ENCODE data around the gene C1QTNF12.

GRCh38 chr1:1238702-1239178, 7.8 kb downstream of the C1QTNF12 start:
- TF ChIP-seq CTCF (IDR thresholded peaks at IDR 0.05; ENCODE audit: low read length) = no peak
- no peak for TF ChIP-seq EZH2 (IDR thresholded peaks at IDR 0.05; ENCODE audit: borderline replicate concordance, low read length)

Measured in OCI-LY1 (cell line).